ENCODE data around the gene HPS1.

DNA sequence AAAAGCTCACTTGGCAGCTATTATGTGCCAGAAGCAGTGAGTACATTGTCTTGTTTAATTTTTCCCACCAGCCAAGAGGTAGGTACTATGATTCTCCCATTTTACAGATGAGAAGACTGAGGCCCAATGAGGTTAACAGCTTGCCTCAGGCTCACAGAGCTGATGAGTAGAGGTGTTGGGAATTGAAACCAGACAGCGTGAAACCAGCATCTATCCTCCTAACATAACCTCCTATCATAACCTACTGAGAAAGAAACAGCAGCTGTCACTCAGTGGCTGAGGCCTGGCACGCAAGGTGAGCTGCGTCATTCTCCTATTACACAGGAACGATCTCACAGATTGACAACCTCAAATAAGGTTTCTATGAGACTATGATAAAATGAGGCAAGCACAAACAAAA, 37.9 kb downstream of the HPS1 start:
- TF ChIP-seq TEAD4 (IDR thresholded peaks at IDR 0.05; ENCODE audit: borderline replicate concordance, insufficient read depth) (no peak), RAD21 (IDR thresholded peaks at IDR 0.05; ENCODE audit: low read length) (no peak), CTCF (IDR thresholded peaks at IDR 0.05) (no peak), RCOR1 (IDR thresholded peaks at IDR 0.05; ENCODE audit: low read length) (no peak), CHD2 (IDR thresholded peaks at IDR 0.05; ENCODE audit: low read length, partially characterized antibody) (no peak), RFX5 (IDR thresholded peaks at IDR 0.05; ENCODE audit: low read length) (no peak), SIN3A (IDR thresholded peaks at IDR 0.05; ENCODE audit: borderline replicate concordance, low read depth, low read length) (no peak), POLR2AphosphoS5 (IDR thresholded peaks at IDR 0.05; ENCODE audit: low read depth, low read length) (no peak), MXI1 (IDR thresholded peaks at IDR 0.05; ENCODE audit: low read depth, low read length) (no peak), IRF3 (IDR thresholded peaks at IDR 0.05; ENCODE audit: low read depth, low read length) (no peak)

Measured in SK-N-SH (cell line).